Retinal pigment epithelial cell (primary cell): ENCODE measurements around the gene FMNL2.

Experiments
- DNase-seq: peaks from one replicate; pipeline ENCODE4 v3.0.0-alpha.2; 2010; ENCODE audit warnings: low read depth
- H3K4me3 ChIP-seq: 2 replicates; pipeline ENCODE4 v1.5.1; 2011; ENCODE audit warnings: mild to moderate bottlenecking, low read length, control low read depth, moderate library complexity
- TF ChIP-seq, protein P1 (sequence below): conservative IDR thresholded peaks from 2 replicates; pipeline ENCODE4 v1.5.1; 2011; ENCODE audit warnings: low read depth, low read length, control low read depth, inconsistent platforms

FMNL2 gene

DNA sequence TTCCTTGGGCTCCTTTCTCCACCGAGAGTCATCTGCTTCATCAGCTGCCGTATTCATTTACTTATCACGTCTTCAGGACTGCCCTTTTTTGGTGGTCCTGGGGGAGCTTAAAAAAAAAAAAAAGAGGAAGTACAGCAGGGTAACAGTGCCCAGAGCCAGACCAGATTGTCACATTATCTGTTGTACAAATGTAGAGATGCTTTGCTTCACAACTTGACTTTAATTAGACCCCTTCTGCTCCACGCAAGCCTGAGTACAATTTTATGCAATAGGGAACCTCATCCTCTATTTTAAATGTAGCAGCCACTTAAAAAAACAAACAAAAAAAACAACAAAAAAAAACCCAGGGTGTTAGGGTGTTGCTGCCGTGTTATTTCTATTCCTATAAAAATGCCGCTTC lies 254.0 kb downstream of the FMNL2 start:
- no peak for DNase-seq
- no peak overlapping the region for H3K4me3 ChIP-seq
- TF ChIP-seq, protein P1, sequence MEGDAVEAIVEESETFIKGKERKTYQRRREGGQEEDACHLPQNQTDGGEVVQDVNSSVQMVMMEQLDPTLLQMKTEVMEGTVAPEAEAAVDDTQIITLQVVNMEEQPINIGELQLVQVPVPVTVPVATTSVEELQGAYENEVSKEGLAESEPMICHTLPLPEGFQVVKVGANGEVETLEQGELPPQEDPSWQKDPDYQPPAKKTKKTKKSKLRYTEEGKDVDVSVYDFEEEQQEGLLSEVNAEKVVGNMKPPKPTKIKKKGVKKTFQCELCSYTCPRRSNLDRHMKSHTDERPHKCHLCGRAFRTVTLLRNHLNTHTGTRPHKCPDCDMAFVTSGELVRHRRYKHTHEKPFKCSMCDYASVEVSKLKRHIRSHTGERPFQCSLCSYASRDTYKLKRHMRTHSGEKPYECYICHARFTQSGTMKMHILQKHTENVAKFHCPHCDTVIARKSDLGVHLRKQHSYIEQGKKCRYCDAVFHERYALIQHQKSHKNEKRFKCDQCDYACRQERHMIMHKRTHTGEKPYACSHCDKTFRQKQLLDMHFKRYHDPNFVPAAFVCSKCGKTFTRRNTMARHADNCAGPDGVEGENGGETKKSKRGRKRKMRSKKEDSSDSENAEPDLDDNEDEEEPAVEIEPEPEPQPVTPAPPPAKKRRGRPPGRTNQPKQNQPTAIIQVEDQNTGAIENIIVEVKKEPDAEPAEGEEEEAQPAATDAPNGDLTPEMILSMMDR, result no peak

DNA sequence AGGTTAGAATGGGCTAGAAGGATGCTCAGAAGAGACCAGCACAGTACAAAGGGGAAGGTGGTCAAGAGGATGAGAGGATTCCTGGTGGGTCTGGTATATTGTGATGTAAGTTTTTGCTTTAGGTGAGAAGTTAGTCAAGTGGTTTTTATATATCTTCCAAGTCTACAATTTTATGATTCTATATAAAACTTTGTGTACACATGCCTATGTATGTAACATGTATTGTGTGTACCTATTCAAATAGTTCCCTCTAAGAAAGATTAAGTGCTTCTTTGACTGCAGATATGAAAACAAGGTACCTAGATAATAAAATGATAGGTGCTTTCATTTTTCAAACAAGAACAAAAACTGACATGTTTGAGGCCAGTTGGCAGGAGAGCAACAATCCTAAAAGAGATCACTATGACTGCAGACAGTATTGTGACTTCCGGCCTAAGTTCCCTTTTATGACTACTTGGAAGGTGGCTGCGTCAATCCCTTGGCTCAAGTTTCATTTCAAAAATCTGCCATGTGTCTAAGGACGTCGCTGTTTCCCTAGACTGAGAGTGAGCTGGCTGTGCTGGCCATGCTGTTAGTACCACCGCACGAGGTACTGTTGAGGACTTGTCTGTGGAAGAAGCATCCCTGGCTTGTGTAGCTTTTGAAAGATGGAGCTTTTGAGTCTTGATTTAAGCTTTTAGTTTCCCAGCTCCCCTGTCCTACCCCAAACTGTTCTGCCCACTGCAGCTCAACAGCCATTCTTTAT lies 259.2 kb downstream of the FMNL2 start:
- H3K4me3 ChIP-seq, result no peak overlapping the region
- TF ChIP-seq, protein P1, result no peak
- no peak for DNase-seq

DNA sequence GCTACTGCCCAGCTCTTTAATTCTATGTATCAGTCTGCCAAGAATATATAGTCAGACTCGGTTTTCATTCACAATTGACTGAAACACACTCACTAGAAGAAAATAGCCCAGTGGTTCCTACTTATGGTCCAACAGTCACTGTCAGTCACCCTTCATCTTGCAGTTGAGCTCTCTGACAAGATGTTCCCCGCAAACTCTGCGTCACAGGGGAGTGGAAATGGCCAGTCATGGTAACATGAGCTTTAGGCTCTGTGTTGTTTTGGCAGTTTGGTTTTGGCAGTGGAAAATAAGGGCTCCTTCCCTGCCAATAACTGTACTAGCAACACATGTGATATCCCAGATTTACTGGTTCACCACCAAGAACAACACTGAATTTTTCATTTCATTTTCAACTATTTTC lies 259.8 kb downstream of the FMNL2 start:
- TF ChIP-seq, protein P1, result no peak
- no peak overlapping the region for H3K4me3 ChIP-seq
- no peak for DNase-seq

DNA sequence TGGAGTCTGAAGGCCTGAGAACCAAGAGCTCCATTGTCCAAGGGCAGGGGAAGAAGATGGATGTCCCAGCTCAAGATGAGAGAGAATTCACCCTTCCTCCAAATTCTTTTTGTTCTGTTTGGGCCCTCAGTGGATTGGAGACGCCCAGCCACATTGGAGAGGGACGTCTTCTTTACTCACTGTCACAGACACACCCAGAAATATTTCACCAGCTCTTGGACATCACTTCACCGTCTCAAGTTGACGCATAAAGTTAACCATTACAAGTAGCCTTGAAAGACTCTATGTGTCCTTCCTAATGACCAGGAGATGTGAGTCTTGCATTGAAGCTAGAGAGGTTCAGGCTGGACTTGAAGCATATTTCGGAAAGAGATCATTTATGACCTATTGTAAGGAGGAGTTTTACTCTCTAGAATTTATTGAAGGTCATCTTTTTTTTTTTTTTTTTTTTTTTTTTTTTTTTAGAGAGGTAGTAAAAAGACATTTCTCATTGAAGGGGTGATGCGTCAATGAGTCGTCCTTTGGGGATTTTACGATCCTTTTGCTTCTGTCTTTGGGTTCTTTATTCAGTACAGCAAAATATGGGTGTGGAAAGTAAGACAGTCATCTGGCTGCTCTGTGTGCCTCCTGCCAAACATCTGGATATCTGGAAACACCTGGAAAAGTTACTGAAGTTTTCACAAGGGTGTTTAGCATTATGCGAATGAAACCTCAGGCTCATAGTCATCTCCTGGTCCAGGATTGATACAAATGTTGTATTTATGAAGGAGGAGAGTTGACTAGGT lies 264.2 kb downstream of the FMNL2 start:
- no peak for DNase-seq
- TF ChIP-seq, protein P1, result no peak
- no peak overlapping the region for H3K4me3 ChIP-seq

DNA sequence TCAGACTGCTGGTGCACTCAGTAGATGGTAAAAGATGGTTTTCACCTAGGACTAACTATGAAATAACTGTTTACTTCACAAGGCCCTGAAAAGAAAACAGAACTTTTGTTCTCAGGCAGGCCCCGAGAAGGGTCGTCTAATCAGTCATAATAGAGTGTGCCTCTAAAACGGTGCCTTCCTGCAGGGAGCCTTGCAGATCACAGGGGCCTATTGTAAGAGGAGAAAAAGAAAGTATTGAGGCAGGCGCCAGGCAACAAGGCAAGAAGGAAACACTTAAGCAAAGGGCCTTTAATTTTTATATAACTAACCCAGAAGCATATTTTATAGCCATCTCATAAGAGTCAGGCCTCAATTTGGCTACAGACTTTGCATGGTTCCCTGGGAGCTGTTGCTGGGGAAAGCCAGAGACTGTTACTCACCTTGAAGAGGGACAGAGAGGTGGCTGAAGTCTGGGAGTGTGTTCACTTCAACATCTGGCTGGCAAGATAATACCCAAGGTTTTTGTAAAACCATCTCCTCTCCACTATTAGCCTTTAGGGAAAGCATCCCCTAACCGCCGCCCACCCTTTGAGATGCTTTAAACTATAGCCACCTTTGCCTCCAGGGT lies 265.2 kb downstream of the FMNL2 start:
- no peak for DNase-seq
- TF ChIP-seq, protein P1, result no peak
- no peak overlapping the region for H3K4me3 ChIP-seq

DNA sequence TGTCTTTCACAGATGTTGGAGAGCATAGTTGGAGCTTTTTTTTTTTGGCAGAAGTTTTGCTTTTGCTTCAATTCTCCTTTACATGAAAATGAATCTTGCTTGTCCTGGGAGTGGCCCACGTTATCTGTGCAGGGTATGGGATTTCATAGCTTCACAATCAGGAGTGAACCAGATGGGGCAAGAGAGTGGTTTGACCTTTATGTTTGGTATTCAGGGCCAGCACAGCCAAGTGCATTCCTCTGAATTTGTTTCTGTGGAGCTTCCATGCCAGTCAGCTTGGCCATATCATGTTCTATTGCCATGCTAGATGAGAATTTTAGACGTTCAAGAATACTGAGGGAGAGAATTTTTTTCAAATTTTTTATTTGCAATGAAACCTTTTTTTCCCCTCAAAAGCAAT lies 265.7 kb downstream of the FMNL2 start:
- DNase-seq, result no peak
- TF ChIP-seq, protein P1, result no peak
- no peak overlapping the region for H3K4me3 ChIP-seq
